Inflammatory macrophage treated with lipopolysaccharide for 1 hour (primary cell): ENCODE data around the gene TRIM36.
A peak's percentile ranks its signal among the peaks of the same experiment; 100 is the strongest.

Experiments
- DNase-seq, 2 donors: peaks; one replicate each; pipeline ENCODE4 v3.0.0-alpha.2; 2020 to 2022

TRIM36 gene

GRCh38 chr5:115160975-115161475, 8.7 kb downstream of the TRIM36 start:
- no peak for DNase-seq

GRCh38 chr5:115151208-115151805, 18.4 kb downstream of the TRIM36 start:
- DNase-seq = no peak

- no peak for DNase-seq
Observed at GRCh38 chr5:115150512-115150911, 19.2 kb downstream of the TRIM36 start.

GRCh38 chr5:115147052-115147451, 22.7 kb downstream of the TRIM36 start:
- no peak for DNase-seq

- DNase-seq = no peak
Observed at GRCh38 chr5:115136294-115136693, 33.4 kb downstream of the TRIM36 start.

GRCh38 chr5:115132465-115132864, 37.2 kb downstream of the TRIM36 start:
- peak; percentile 2 to 3 for DNase-seq

GRCh38 chr5:115126303-115126702, 43.4 kb downstream of the TRIM36 start:
- no peak for DNase-seq

GRCh38 chr5:115124741-115125140, 45.0 kb downstream of the TRIM36 start:
- no peak for DNase-seq

GRCh38 chr5:115116001-115116400, 53.7 kb downstream of the TRIM36 start:
- no peak for DNase-seq

- DNase-seq = no peak
Observed at GRCh38 chr5:115109840-115110239, 59.9 kb downstream of the TRIM36 start.

- DNase-seq = no peak
Observed at GRCh38 chr5:115109356-115109755, 60.4 kb downstream of the TRIM36 start.

- DNase-seq = no peak
Observed at GRCh38 chr5:115100319-115100955, 69.3 kb downstream of the TRIM36 start.

- DNase-seq = peak; percentile 43 to 67
Observed at GRCh38 chr5:115098041-115098702, 71.5 kb downstream of the TRIM36 start.

- DNase-seq = no peak
Observed at GRCh38 chr5:115097236-115097635, 72.5 kb downstream of the TRIM36 start.

GRCh38 chr5:115096034-115096769, 73.5 kb downstream of the TRIM36 start:
- no peak for DNase-seq

GRCh38 chr5:115087951-115088350, 81.8 kb downstream of the TRIM36 start:
- DNase-seq = no peak

- no peak for DNase-seq
Observed at GRCh38 chr5:115086473-115086872, 83.2 kb downstream of the TRIM36 start.

- DNase-seq = no peak
Observed at GRCh38 chr5:115084246-115084793, 85.4 kb downstream of the TRIM36 start.

GRCh38 chr5:115079924-115080623, 89.6 kb downstream of the TRIM36 start:
- no peak for DNase-seq
